IMR-90 (cell line): ENCODE data around the gene HOXC5. TPM values are rescaled to one million over a fixed set of nuclear protein-coding genes. Genes with fewer than 3 reads are reported as not detected.

ENCODE experiments used
- ATAC-seq: fragments of 200-7000 bp; cut with Tn5 transposase; 2 replicates; pipeline ENCODE4 v1.9.1; 2020; ENCODE audit warnings: low read depth, mild to moderate bottlenecking, moderate library complexity
- BruUV-seq: library from RNA; stranded (reverse); fragments of 400-500 nt; replicated peaks from 2 replicates; lab custom pipeline; 2021; lab: Mats Ljungman, UMichigan
- CTCF ChIA-PET: fragments of 300-600 bp; formaldehyde crosslinking; extraction: SDS; loops from one replicate; lab custom pipeline; 2021; ENCODE audit warnings: antibody characterized with exemption; lab: Yijun Ruan, JAX
- POLR2A ChIA-PET: fragments of 300-600 bp; sonication (Branson Sonifier 250); formaldehyde crosslinking; loops from one replicate; lab custom pipeline; 2022; ENCODE audit warnings: antibody characterized with exemption; ENCODE audit not compliant: unreplicated experiment; lab: Charles Lee
- DNase-seq: peaks from one replicate; pipeline ENCODE4 v3.0.0; 2013
- H2AFZ ChIP-seq: replicated peaks from 2 replicates; pipeline ENCODE3; 2013; ENCODE audit warnings: low read length, mild to moderate bottlenecking; ENCODE audit not compliant: poor library complexity
- H2AK5ac ChIP-seq: 2 replicates; pipeline ENCODE4 v1.6.1; 2013; ENCODE audit warnings: low read depth, low read length, inconsistent platforms
- H2AK9ac ChIP-seq: replicated peaks from 2 replicates; pipeline ENCODE3; 2013; ENCODE audit warnings: mild to moderate bottlenecking, low read depth, low read length, moderate library complexity; ENCODE audit not compliant: poor library complexity
- H2BK120ac ChIP-seq: 2 replicates; pipeline ENCODE4 v1.6.1; 2013; ENCODE audit warnings: low read depth, low read length, inconsistent platforms
- H2BK15ac ChIP-seq: 3 replicates; pipeline ENCODE4 v1.6.1; 2013; ENCODE audit warnings: low read depth, low read length, inconsistent platforms
- H2BK20ac ChIP-seq: 2 replicates; pipeline ENCODE4 v1.6.1; 2013; ENCODE audit warnings: low read depth, mild to moderate bottlenecking, inconsistent platforms, low read length, moderate library complexity
- H2BK5ac ChIP-seq: 2 replicates; pipeline ENCODE4 v1.6.1; 2013; ENCODE audit warnings: mild to moderate bottlenecking, low read depth, low read length, inconsistent platforms; ENCODE audit not compliant: poor library complexity, severe bottlenecking
- H3K14ac ChIP-seq: replicated peaks from 2 replicates; pipeline ENCODE4 v1.6.1; 2013; ENCODE audit warnings: low read depth, low read length, inconsistent platforms
- H3K18ac ChIP-seq: 2 replicates; pipeline ENCODE4 v1.6.1; 2013; ENCODE audit warnings: low read depth, low read length, control low read depth
- H3K23ac ChIP-seq: 2 replicates; pipeline ENCODE4 v1.6.1; 2013; ENCODE audit warnings: low read depth, low read length, inconsistent platforms
- H3K27ac ChIP-seq: 2 replicates; pipeline ENCODE4 v1.5.1; 2013; ENCODE audit warnings: mild to moderate bottlenecking, control low read depth, low read length; ENCODE audit not compliant: insufficient read depth
- H3K27me3 ChIP-seq: 2 replicates; pipeline ENCODE4 v1.6.1; 2013; ENCODE audit warnings: low read length; ENCODE audit not compliant: control insufficient read depth, insufficient read depth
- H3K36me3 ChIP-seq: 2 replicates; pipeline ENCODE4 v1.6.1; 2013; ENCODE audit warnings: low read length, mixed read lengths; ENCODE audit not compliant: control insufficient read depth, insufficient read depth
- H3K4ac ChIP-seq: 2 replicates; pipeline ENCODE4 v1.6.1; 2013; ENCODE audit warnings: low read depth, low read length, inconsistent platforms
- H3K4me1 ChIP-seq: 2 replicates; pipeline ENCODE4 v1.6.1; 2013; ENCODE audit warnings: low read length, mixed read lengths; ENCODE audit not compliant: control insufficient read depth, insufficient read depth
- H3K4me2 ChIP-seq: 2 replicates; pipeline ENCODE4 v1.6.1; 2013; ENCODE audit warnings: low read depth, mild to moderate bottlenecking, control low read depth, low read length, moderate library complexity
- H3K4me3 ChIP-seq: 2 replicates; pipeline ENCODE4 v1.5.1; 2013; ENCODE audit warnings: low read depth, mild to moderate bottlenecking, control low read depth, low read length, moderate library complexity; ENCODE audit not compliant: insufficient read depth
- H3K56ac ChIP-seq: 2 replicates; pipeline ENCODE4 v1.6.1; 2013; ENCODE audit warnings: low read length, inconsistent platforms; ENCODE audit not compliant: insufficient read depth; ENCODE audit errors: extremely low read depth
- H3K79me1 ChIP-seq, 2 experiments: 2 replicates each; pipeline ENCODE4 v1.6.1; 2013; ENCODE audit warnings: low read length in 2 of 2, inconsistent platforms in 1 of 2, low read depth in 1 of 2
- H3K9ac ChIP-seq: 2 replicates; pipeline ENCODE4 v1.6.1; 2013; ENCODE audit warnings: low read depth, low read length, control low read depth
- H3K9me1 ChIP-seq: 2 replicates; pipeline ENCODE4 v1.6.1; 2013; ENCODE audit warnings: low read length, inconsistent platforms; ENCODE audit not compliant: insufficient read depth
- H3K9me3 ChIP-seq: 2 replicates; pipeline ENCODE4 v1.6.1; 2013; ENCODE audit warnings: low read length; ENCODE audit not compliant: control insufficient read depth, insufficient read depth
- H4K20me1 ChIP-seq: 2 replicates; pipeline ENCODE4 v1.6.1; 2013; ENCODE audit warnings: low read length, inconsistent platforms; ENCODE audit not compliant: insufficient read depth
- H4K5ac ChIP-seq: 2 replicates; pipeline ENCODE4 v1.6.1; 2013; ENCODE audit warnings: mild to moderate bottlenecking, low read depth, low read length, control low read depth
- H4K8ac ChIP-seq, 2 experiments: 2 replicates each; pipeline ENCODE4 v1.6.1; 2013; ENCODE audit warnings: low read depth in 2 of 2, low read length in 2 of 2, control low read depth in 1 of 2, inconsistent platforms in 1 of 2
- H4K91ac ChIP-seq: 2 replicates; pipeline ENCODE4 v1.6.1; 2013; ENCODE audit warnings: low read depth, low read length, inconsistent platforms; ENCODE audit not compliant: insufficient read depth
- BHLHE40 ChIP-seq: fragments of 150-350 bp; IDR thresholded peaks from 2 replicates; pipeline ENCODE4 v1.6.1; 2016; ENCODE audit warnings: mild to moderate bottlenecking, low read depth, low read length
- CEBPB ChIP-seq: IDR thresholded peaks from 2 replicates; pipeline ENCODE4 v1.6.1; 2012; ENCODE audit warnings: low read depth, low read length, improper control_type of control experiment
- CHD1 ChIP-seq: IDR thresholded peaks from 2 replicates; pipeline ENCODE4 v1.6.1; 2012; ENCODE audit warnings: low read depth, low read length, improper control_type of control experiment
- CTCF ChIP-seq: conservative IDR thresholded peaks from 2 replicates; pipeline ENCODE4 v1.5.1; 2012; ENCODE audit warnings: mild to moderate bottlenecking, low read depth, low read length, improper control_type of control experiment
- ELK1 ChIP-seq: fragments of 150-350 bp; IDR thresholded peaks from 2 replicates; pipeline ENCODE4 v1.6.1; 2016; ENCODE audit warnings: low read depth, mild to moderate bottlenecking, low read length, moderate library complexity, borderline replicate concordance
- FOS ChIP-seq: fragments of 150-350 bp; IDR thresholded peaks from 2 replicates; pipeline ENCODE4 v1.6.1; 2016; ENCODE audit warnings: low read depth, low read length
- MAFK ChIP-seq: IDR thresholded peaks from 2 replicates; pipeline ENCODE4 v1.6.1; 2012; ENCODE audit warnings: low read depth, low read length, improper control_type of control experiment
- MAZ ChIP-seq: IDR thresholded peaks from 2 replicates; pipeline ENCODE4 v1.6.1; 2012; ENCODE audit warnings: low read depth, mild to moderate bottlenecking, low read length, improper control_type of control experiment, moderate library complexity, borderline replicate concordance
- MXI1 ChIP-seq: IDR thresholded peaks from 2 replicates; pipeline ENCODE4 v1.6.1; 2012; ENCODE audit warnings: low read depth, mild to moderate bottlenecking, low read length, moderate library complexity, borderline replicate concordance
- NFE2L2 ChIP-seq: fragments of 150-350 bp; IDR thresholded peaks from 2 replicates; pipeline ENCODE4 v1.6.1; 2016; ENCODE audit warnings: low read depth, mild to moderate bottlenecking, low read length
- POLR2A ChIP-seq: IDR thresholded peaks from 2 replicates; pipeline ENCODE4 v1.6.1; 2012; ENCODE audit warnings: mild to moderate bottlenecking, low read depth, low read length
- RAD21 ChIP-seq: IDR thresholded peaks from 2 replicates; pipeline ENCODE4 v1.6.1; 2012; ENCODE audit warnings: low read length, improper control_type of control experiment
- RCOR1 ChIP-seq: IDR thresholded peaks from 2 replicates; pipeline ENCODE4 v1.6.1; 2012; ENCODE audit warnings: mild to moderate bottlenecking, low read length, improper control_type of control experiment; ENCODE audit not compliant: insufficient replicate concordance
- RFX5 ChIP-seq: IDR thresholded peaks from 2 replicates; pipeline ENCODE4 v1.8.0; 2012; ENCODE audit warnings: low read depth, mild to moderate bottlenecking, low read length, moderate library complexity
- SMC3 ChIP-seq: fragments of 150-350 bp; IDR thresholded peaks from 2 replicates; pipeline ENCODE4 v1.6.1; 2016; ENCODE audit warnings: low read depth, mild to moderate bottlenecking, antibody characterized with exemption, low read length, moderate library complexity
- WGBS, 2 experiments: methylation state at CpG; one replicate each; pipeline versions ENCODE4 v1.1.5 to v1.1.7; 2013; ENCODE audit warnings: missing lambda C conversion rate in 2 of 2; ENCODE audit not compliant: insufficient read length in 1 of 2; ENCODE audit errors: extremely low coverage in 2 of 2; 5-methylcytosine and 5-hydroxymethylcytosine counted together
- dilution Hi-C: fragments of 300-500 bp; cut with HindIII; formaldehyde crosslinking; loops from one replicate; pipeline ENCODE4 v1.14.3; 2018; ENCODE audit warnings: low sequenced_read_pairs; ENCODE audit not compliant: unreplicated experiment
- in situ Hi-C: fragments of 300-500 bp; cut with MboI; formaldehyde crosslinking; loops from 3 replicates; pipeline ENCODE4 v1.14.3; 2019; ENCODE audit warnings: low sequenced_read_pairs, inconsistent platforms, mixed read lengths
- intact Hi-C: fragments of 100-400 bp; cut with micrococcal nuclease; formaldehyde crosslinking; loops from 2 replicates; pipeline ENCODE4 v1.10.0; 2022
- polyA plus RNA-seq, 3 experiments: library from polyadenylated mRNA; depleted of rRNA; stranded (reverse); fragments of >200 nt; gene quantifications; 2 replicates each; pipeline ENCODE4 v1.2.3, GENCODE V29; 2012; ENCODE audit warnings: low replicate concordance in 1 of 3
- total RNA-seq: library from RNA; depleted of rRNA; stranded (reverse); fragments of >200 nt; gene quantifications from 2 replicates; pipeline ENCODE4 v1.2.3, GENCODE V29; 2012

Gene HOXC5
- total and polyA plus RNA-seq, 2 of the 4 experiments (the other 2 are of a cell fraction), result not detected

DNA sequence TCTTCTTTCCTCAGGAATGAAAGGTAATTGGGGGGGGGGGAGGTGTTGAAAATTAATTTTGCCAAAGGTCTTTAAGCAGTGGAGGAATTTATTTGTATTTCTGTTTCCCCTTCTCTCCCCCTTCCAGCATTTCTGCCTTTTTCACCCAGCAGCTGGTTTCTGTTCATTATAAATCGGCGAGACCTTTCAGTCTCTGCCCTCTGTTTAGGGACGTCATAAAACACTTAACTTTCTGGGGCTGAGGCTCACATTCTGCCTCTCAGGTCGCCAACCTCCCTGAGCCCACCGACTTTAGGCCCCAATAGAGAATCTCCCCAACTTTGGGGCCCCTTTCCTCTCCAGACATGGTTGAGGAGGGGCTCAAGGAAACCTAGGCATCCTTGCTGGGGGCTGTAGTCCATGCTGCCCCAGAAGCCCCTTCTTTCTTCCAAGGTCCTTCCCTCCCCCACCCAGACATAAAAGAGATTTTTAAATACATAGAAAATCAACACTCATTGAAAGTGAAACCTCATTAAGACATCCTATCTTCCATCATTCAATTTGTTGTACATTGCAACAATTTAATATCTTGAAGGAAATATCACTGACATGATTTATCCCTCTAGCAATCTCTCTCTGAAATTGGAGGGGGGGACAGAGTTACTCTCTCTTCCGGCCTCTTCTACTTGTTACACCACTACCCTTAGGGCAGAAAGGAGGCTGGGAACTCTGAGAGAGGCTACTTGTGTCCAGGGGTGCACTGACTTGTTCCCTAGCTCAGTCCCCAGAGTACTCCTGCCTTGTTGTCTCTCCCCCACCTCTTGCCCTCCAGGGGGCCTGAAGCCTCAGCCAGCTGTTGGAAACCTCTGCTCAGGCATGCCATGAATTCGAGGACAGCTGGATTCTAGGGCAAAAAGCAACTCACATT is 7.1 kb upstream of the HOXC5 start:
- Histone ChIP-seq H2BK5ac (no peak overlapping the region), H3K9ac (no peak overlapping the region), H3K4me3 (no peak overlapping the region), H3K56ac (no peak overlapping the region), H3K18ac (no peak overlapping the region), H3K4me1 (no peaks in the 10 kb centered on the region), H3K4ac (no peak overlapping the region), H2BK120ac (no peak overlapping the region), H2AK9ac (no peak overlapping the region), H3K9me1 (no peaks in the 10 kb centered on the region), H3K36me3 (no peaks in the 10 kb centered on the region), H4K20me1 (no peaks in the 10 kb centered on the region), H3K79me1 (no peaks in the 10 kb centered on the region), H2BK20ac (no peak overlapping the region), H4K8ac (no peak overlapping the region), H2AFZ (no peak overlapping the region), H3K23ac (no peak overlapping the region), H2AK5ac (no peak overlapping the region), H4K91ac (no peak overlapping the region), H2BK15ac (no peak overlapping the region), H3K27me3 (peaks cover 82% of the 10 kb centered on the region), H4K5ac (no peak overlapping the region), H3K27ac (no peak overlapping the region), H3K9me3 (no peaks in the 10 kb centered on the region), H3K14ac (no peak overlapping the region), H3K4me2 (no peak overlapping the region)
- ChIA-PET CTCF (interaction anchor here (0.8 to 2.4 kb wide), 2 partner anchors 179 to 181 kb away, joined by 3 to 7 read pairs; no protein-coding TSS in a partner anchor), POLR2A (no interaction called here)
- ATAC-seq (no peak), DNase-seq (no peak)
- dilution Hi-C loops, result no loop called here
- in situ Hi-C loops, result no loop called here
- 25% methylated on average over 2 of the region's 7 CpGs; no CpG with 5 or more reads in 1 of the 2 experiments for WGBS, 2 experiments
- no TSS peak for BruUV-seq
- intact Hi-C loops, result no loop called here
- TF ChIP-seq MXI1 (no peak), ELK1 (no peak), FOS (no peak), RFX5 (no peak), SMC3 (no peak), CEBPB (no peak), CHD1 (no peak), POLR2A (no peak), MAFK (no peak), MAZ (no peak), BHLHE40 (no peak), CTCF (no peak), RCOR1 (no peak), NFE2L2 (no peak), RAD21 (no peak)
